ENCODE data around the gene DPH1. TPM values are rescaled to one million over a fixed set of nuclear protein-coding genes. Genes with fewer than 3 reads are reported as not detected.
A peak's percentile ranks its signal among the peaks of the same experiment; 100 is the strongest.

The DPH1 gene
- polyA plus RNA-seq, 1 of the 3 experiments (the other 2 are of a cell fraction): 36.2 TPM

- no peak for TF ChIP-seq EP300 (IDR thresholded peaks at IDR 0.05; ENCODE audit: borderline replicate concordance in 1 of 2, low read depth in 1 of 2, low read length in 1 of 2)
These were observed 23.7 kb downstream of the DPH1 start (continued) for GRCh38 chr17:2053380-2054261.

GRCh38 chr17:2054262-2054511 lies 24.2 kb downstream of the DPH1 start:
- H3K4me2 ChIP-seq: peak overlapping the region; percentile 33; the same call in 1 of the 2 replicates
- H3K27ac ChIP-seq (ENCODE audit: low read depth in 2 of 2, low read length in 1 of 2): no peak overlapping the region; a peak in 1 of 4 replicates
- ChIA-PET POLR2A (interaction anchor here (1.5 kb wide), 1 partner anchor 191 kb away, joined by 9 read pairs; no protein-coding TSS in a partner anchor), CTCF (interaction anchor here (0.6 to 8.0 kb wide), 61 partner anchors 10 to 264 kb away, joined by 3 to 185 read pairs (median 5); partner anchors contain the start of gene OVCA2)
- peaks cover 0 to 2% of the 10 kb centered on the region in 2 experiments for H3K36me3 ChIP-seq (replicated peaks in 1 of 2; ENCODE audit: control insufficient read depth in 1 of 2, insufficient read depth in 2 of 2, low read length in 1 of 2)
- H3K4me3 ChIP-seq (ENCODE audit: low read depth in 2 of 2, low read length in 1 of 2): peak overlapping the region in 1 of 2 experiments; percentile 57; a peak in 2 of 4 replicates
- no peaks in the 10 kb centered on the region for H3K9me3 ChIP-seq
- TF ChIP-seq FOXM1 (IDR thresholded peaks at IDR 0.05; ENCODE audit: low read depth) (no peak), EZH2phosphoT487 (IDR thresholded peaks at IDR 0.05; ENCODE audit: borderline replicate concordance, low read depth) (no peak), IRF3 (IDR thresholded peaks at IDR 0.05; ENCODE audit: low read depth, low read length) (no peak)
- no peaks in the 10 kb centered on the region for H3K27me3 ChIP-seq (ENCODE audit: insufficient read depth)
- H3K4me1 ChIP-seq (ENCODE audit: control insufficient read depth in 1 of 2, insufficient read depth in 2 of 2, low read depth in 1 of 2, low read length in 1 of 2): peaks cover 0 to 8% of the 10 kb centered on the region in 2 experiments; a peak in 1 of 4 replicates
- H3K9me2 ChIP-seq: no peaks in the 10 kb centered on the region
- DNase-seq: no peak
- H3F3A ChIP-seq (replicated peaks; ENCODE audit: insufficient read depth): peaks cover 12% of the 10 kb centered on the region
- no peak overlapping the region for H2AFZ ChIP-seq (ENCODE audit: low read depth)
- whole genome bisulfite sequencing (ENCODE audit: low lambda C conversion rate): 33% methylated on average over 15 of the region's 16 CpGs
- peaks cover 5% of the 10 kb centered on the region; the same call in 1 of the 2 replicates for H4K20me1 ChIP-seq (ENCODE audit: insufficient read depth)
- H3K9ac ChIP-seq: no peak overlapping the region
- H3K79me2 ChIP-seq (ENCODE audit: insufficient read depth): no peaks in the 10 kb centered on the region

GRCh38 chr17:2054512-2055291 lies 24.7 kb downstream of the DPH1 start, which contains the start of gene HIC1:
HIC1 (plus strand) TSS chr17:2055103; CDS start chr17:2056691, 1,588 bp downstream.
- ChIA-PET POLR2A (interaction anchor here (1.5 kb wide), 1 partner anchor 190 kb away, joined by 9 read pairs; no protein-coding TSS in a partner anchor), CTCF (interaction anchor here (0.6 to 8.0 kb wide), 65 partner anchors 11 to 315 kb away, joined by 3 to 185 read pairs (median 5); partner anchors contain the start of gene OVCA2)
- WGBS (ENCODE audit: low lambda C conversion rate): 60% methylated on average over 1 of the region's 72 CpGs
- no peaks in the 10 kb centered on the region for H3K9me3 ChIP-seq
- peaks cover 0 to 6% of the 10 kb centered on the region in 2 experiments; a peak in 1 of 4 replicates for H3K4me1 ChIP-seq (ENCODE audit: control insufficient read depth in 1 of 2, insufficient read depth in 2 of 2, low read depth in 1 of 2, low read length in 1 of 2)
- peak within 1 kb of the TSS; percentile 57 to 62 for H3K4me3 ChIP-seq (ENCODE audit: low read depth in 2 of 2, low read length in 1 of 2)
- no peaks in the 10 kb centered on the region for H3K27me3 ChIP-seq (ENCODE audit: insufficient read depth)
- DNase-seq: peak; percentile 93
- H3K27ac ChIP-seq (ENCODE audit: low read depth in 2 of 2, low read length in 1 of 2): peak within 1 kb of the TSS in 1 of 2 experiments; percentile 55; a peak in 1 of 4 replicates
- H3K36me3 ChIP-seq (replicated peaks in 1 of 2; ENCODE audit: control insufficient read depth in 1 of 2, insufficient read depth in 2 of 2, low read length in 1 of 2): peaks cover 0 to 6% of the 10 kb centered on the region in 2 experiments
- H3K79me2 ChIP-seq (ENCODE audit: insufficient read depth): no peaks in the 10 kb centered on the region
- H3K9ac ChIP-seq: peak within 1 kb of the TSS; percentile 57; the same call in 1 of the 2 replicates
- peak within 1 kb of the TSS; percentile 92 for H3K4me2 ChIP-seq
- H2AFZ ChIP-seq (ENCODE audit: low read depth): peak within 1 kb of the TSS; percentile 41; the same call in 1 of the 2 replicates
- peaks cover 12% of the 10 kb centered on the region for H3F3A ChIP-seq (replicated peaks; ENCODE audit: insufficient read depth)
- no peaks in the 10 kb centered on the region for H3K9me2 ChIP-seq
- peaks cover 5% of the 10 kb centered on the region; the same call in 1 of the 2 replicates for H4K20me1 ChIP-seq (ENCODE audit: insufficient read depth)
- TF ChIP-seq TAF1 (IDR thresholded peaks at IDR 0.05; ENCODE audit: borderline replicate concordance, low read depth, low read length) (no peak), NFIC (IDR thresholded peaks at IDR 0.05; ENCODE audit: borderline replicate concordance) (no peak), YY1 (IDR thresholded peaks at IDR 0.05; ENCODE audit: low read depth) (no peak), FOXJ3 (CRISPR knock-in tag; IDR thresholded peaks at IDR 0.05) (no peak), POLR2AphosphoS5 (IDR thresholded peaks at IDR 0.05; ENCODE audit: low read depth, low read length) (0 out of 2 replicates have a peak, but pooled peaks have one; percentile 9), ELF1 (IDR thresholded peaks at IDR 0.05) (no peak), RAD21 (IDR thresholded peaks at IDR 0.05; ENCODE audit: low read length) (peak; percentile 88), SIN3A (IDR thresholded peaks at IDR 0.05; ENCODE audit: borderline replicate concordance, low read depth, low read length) (no peak), FOSL2 (IDR thresholded peaks at IDR 0.05; ENCODE audit: borderline replicate concordance, low read depth) (no peak), USF2 (IDR thresholded peaks at IDR 0.05; ENCODE audit: borderline replicate concordance, low read depth, low read length) (no peak), EP300 (IDR thresholded peaks at IDR 0.05; ENCODE audit: borderline replicate concordance in 1 of 2, low read depth in 1 of 2, low read length in 1 of 2) (no peak; a peak in 1 of 4 replicates), JUND (IDR thresholded peaks at IDR 0.05) (no peak), MAX (IDR thresholded peaks at IDR 0.05; ENCODE audit: low read depth) (peak; percentile 43; the same call in 1 of the 2 replicates), TEAD4 (IDR thresholded peaks at IDR 0.05; ENCODE audit: borderline replicate concordance, insufficient read depth) (0 out of 2 replicates have a peak, but pooled peaks have one; percentile 11), GABPA (IDR thresholded peaks at IDR 0.05; ENCODE audit: low read depth) (no peak), CHD2 (IDR thresholded peaks at IDR 0.05; ENCODE audit: low read length, partially characterized antibody) (no peak), TCF12 (IDR thresholded peaks at IDR 0.05) (no peak), NRF1 (IDR thresholded peaks at IDR 0.05; ENCODE audit: low read depth, low read length) (no peak), RFX5 (IDR thresholded peaks at IDR 0.05; ENCODE audit: low read length) (no peak)

All from SK-N-SH (cell line).